COLO668 (cell line): ENCODE measurements around the gene UPF2.

Source experiments
- DNase-seq: peaks from one replicate; lab custom pipeline; 2025; ENCODE audit not compliant: unreplicated experiment; lab: John Stamatoyannopoulos, UW

UPF2 gene

GRCh38 chr10:11885437-11886137 is 157.0 kb downstream of the UPF2 start:
- DNase-seq, result no peak

DNA sequence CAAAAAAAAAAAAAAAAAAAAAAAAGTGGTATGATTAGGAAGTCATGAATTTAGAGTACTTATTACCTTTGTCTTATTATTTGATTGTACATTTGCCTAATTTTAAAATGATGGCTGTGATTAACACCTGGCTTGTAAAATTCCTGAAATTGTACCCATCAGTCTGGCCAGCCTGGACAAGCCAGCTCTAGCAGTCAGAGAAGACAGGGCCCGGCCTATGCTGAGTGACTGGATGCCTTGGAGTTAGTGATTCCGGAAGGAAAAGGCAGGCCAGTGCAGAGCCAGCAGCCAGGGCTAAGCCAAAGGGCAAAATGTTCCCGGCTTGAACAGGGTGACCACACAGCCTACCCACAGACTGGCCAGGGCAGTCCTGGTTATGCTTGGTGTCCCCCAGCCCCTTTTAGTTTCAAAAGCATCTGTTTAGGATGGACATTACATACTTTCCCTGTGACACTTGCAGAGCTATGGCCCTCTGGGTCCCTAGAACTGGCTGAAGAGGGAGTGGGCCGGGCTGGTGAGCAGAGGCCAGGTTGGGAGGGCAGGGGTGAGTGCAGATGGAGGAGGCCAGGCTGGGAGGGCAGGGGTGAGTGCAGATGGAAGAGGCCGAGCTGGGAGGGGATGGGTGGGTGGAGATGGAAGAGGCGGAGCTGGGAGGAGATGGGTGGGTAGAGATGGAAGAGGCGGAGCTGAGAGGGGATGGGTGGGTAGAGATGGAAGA is 157.7 kb downstream of the UPF2 start:
- DNase-seq, result no peak

- DNase-seq, result no peak
Measured at GRCh38 chr10:11882646-11883375, 159.8 kb downstream of the UPF2 start.

DNA sequence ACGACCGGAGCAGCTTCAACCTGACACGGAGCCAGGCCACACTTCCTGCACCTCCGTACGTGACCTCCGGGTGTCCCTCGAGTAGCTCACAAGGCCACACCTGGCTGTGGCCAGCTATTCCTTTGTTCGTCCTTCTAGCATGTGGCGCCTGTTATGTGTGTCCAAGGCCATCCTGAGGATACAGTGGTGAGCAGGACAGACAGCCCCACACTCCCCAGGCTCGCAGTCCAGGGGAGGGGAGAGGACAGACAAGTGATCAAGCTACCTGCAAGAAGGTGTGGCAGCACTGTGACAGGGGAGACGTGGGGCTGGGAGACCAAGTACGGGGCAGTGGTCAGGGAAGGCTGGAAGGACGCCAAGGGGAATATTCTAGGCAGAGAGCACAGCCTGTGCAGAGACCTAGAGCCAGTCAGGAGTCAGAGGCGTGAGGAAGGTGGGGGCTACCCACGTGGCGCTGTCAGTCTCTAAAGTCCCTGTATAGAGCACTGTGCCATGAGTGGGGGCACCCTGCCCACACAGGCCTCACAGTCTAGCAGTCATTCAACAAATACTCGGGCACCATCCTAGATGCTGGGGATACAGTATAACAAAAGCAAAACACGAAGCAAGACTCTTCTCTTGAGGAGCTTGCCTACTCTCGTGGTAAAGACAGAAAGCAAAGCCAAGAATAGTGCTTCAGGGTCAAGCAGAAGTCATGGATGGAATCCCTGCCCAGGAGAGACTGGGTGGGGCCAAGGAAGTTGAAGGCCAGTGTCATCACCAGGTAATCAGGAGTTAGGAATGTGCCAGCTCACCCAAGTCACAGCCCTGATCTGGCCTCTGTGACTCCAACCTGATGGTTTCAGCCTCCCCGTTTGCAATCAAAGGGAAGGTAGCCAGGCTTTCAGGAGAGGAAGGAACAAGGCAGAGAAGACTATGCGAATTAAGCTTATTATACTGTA is 160.9 kb downstream of the UPF2 start:
- DNase-seq, result no peak

GRCh38 chr10:11881030-11881476 is 161.6 kb downstream of the UPF2 start:
- DNase-seq, result no peak

GRCh38 chr10:11880151-11881029 is 162.2 kb downstream of the UPF2 start:
- no peak for DNase-seq

GRCh38 chr10:11879387-11880094 is 163.1 kb downstream of the UPF2 start:
- no peak for DNase-seq

GRCh38 chr10:11878776-11879175 is 163.8 kb downstream of the UPF2 start:
- DNase-seq, result no peak

- DNase-seq, result no peak
Measured at GRCh38 chr10:11877591-11877905, 165.1 kb downstream of the UPF2 start.

- no peak for DNase-seq
Measured at GRCh38 chr10:11876805-11877590, 165.6 kb downstream of the UPF2 start.

GRCh38 chr10:11876324-11876723 is 166.3 kb downstream of the UPF2 start:
- no peak for DNase-seq

DNA sequence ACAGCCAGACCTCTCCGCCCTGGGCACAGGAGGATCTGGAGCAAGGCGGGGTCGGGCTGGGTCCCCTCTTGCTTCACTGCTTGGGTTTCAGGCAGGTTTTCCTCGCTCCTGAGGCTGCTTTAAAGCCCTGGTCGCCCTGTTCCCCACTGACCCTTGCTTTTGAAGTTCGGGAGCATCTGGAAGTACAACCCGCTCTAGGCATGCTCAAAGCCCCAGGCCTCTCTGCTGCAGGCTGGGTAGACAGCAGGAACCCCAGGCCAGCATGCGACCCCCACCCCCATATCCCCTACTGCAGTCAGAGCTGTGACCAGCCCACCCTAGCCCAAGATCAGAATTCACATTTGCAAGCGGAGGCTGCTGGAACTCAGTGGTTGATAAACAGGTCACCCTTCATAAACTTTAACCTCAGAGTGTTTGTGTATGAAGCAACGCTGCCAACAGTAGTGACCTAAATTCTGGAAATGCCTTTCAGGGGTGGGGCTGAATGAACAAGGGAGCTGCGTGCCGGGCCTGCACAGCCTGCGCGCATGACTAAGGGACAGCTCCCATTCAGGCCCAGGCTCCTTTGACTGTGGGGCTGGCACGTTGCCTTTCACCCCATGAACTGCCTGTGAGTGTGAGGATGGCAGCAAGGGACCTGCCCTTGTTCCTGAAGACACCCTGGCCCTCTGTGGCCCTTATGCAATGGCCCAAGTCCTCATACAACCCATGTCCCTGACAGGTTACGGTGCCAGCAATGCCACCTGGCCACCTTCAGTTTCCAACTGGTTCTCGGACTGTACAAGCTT is 166.9 kb downstream of the UPF2 start:
- no peak for DNase-seq

GRCh38 chr10:11874568-11875493 is 167.8 kb downstream of the UPF2 start:
- DNase-seq, result no peak

GRCh38 chr10:11871466-11871865 is 171.1 kb downstream of the UPF2 start:
- DNase-seq, result no peak

- DNase-seq, result no peak
Measured at GRCh38 chr10:11870900-11871400, 171.7 kb downstream of the UPF2 start.

DNA sequence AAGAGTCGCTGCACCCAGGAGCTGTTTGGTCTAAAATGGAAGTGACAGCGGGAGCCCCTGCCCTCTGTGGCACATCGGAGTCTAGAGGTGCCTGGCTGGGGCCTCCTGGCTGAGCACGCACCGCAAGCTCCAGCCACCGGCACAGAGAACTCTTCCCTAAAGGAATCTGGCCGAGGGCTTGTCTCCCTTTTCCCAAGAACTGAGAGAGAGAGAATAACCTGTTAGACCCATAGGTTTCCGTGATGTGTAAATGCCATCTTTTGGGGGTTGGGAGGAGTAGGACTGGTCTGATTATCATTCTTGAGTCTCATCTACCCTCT is 172.2 kb downstream of the UPF2 start:
- no peak for DNase-seq
